Vagina (tissue), 2 donors: Measurements from ENCODE around the gene CRADD.

Source experiments
- POLR2A ChIP-seq, 2 donors: fragments of 450-650 bp; IDR thresholded peaks; one replicate each; pipeline ENCODE4 v1.6.1; 2017; ENCODE audit warnings: antibody characterized with exemption in 2 of 2, mild to moderate bottlenecking in 2 of 2, moderate library complexity in 2 of 2
- POLR2AphosphoS5 ChIP-seq, 2 donors: sonication (generic); formaldehyde crosslinking; IDR thresholded peaks; one replicate each; pipeline ENCODE4 v1.9.0; 2017; ENCODE audit warnings: antibody characterized with exemption in 2 of 2, mild to moderate bottlenecking in 2 of 2, low read depth in 1 of 2; ENCODE audit not compliant: insufficient read depth in 1 of 2
- TF ChIP-seq, protein P1 (sequence below), 3 experiments: fragments of 450-650 bp in 2 of 3; fragments of 200-600 bp in 1 of 3; sonication (generic) in 1 of 3; IDR thresholded peaks; one replicate each; pipeline ENCODE4 v1.5.1; 2017 to 2019; ENCODE audit warnings: antibody characterized with exemption in 3 of 3, mild to moderate bottlenecking in 2 of 3, moderate library complexity in 2 of 3

GRCh38 chr12:93862424-93862823 lies 185.2 kb downstream of the CRADD start:
- no peak for TF ChIP-seq POLR2AphosphoS5 (IDR thresholded peaks at IDR 0.05; ENCODE audit: insufficient read depth in 1 of 2, low read depth in 1 of 2)
- TF ChIP-seq, protein P1, sequence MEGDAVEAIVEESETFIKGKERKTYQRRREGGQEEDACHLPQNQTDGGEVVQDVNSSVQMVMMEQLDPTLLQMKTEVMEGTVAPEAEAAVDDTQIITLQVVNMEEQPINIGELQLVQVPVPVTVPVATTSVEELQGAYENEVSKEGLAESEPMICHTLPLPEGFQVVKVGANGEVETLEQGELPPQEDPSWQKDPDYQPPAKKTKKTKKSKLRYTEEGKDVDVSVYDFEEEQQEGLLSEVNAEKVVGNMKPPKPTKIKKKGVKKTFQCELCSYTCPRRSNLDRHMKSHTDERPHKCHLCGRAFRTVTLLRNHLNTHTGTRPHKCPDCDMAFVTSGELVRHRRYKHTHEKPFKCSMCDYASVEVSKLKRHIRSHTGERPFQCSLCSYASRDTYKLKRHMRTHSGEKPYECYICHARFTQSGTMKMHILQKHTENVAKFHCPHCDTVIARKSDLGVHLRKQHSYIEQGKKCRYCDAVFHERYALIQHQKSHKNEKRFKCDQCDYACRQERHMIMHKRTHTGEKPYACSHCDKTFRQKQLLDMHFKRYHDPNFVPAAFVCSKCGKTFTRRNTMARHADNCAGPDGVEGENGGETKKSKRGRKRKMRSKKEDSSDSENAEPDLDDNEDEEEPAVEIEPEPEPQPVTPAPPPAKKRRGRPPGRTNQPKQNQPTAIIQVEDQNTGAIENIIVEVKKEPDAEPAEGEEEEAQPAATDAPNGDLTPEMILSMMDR (IDR thresholded peaks at IDR 0.05), result no peak
- no peak for TF ChIP-seq POLR2A (IDR thresholded peaks at IDR 0.05)
